NK-92 (cell line): Measurements from ENCODE around the gene TMEM186.
"Not testable (repeated sequence)": the region's sequence is repeated elsewhere in the genome, so short reads cannot be mapped to it uniquely, and the experiment has no call there.

ENCODE experiments used
- DNase-seq: peaks from one replicate; lab custom pipeline; 2025; ENCODE audit not compliant: unreplicated experiment; lab: John Stamatoyannopoulos, UW

The TMEM186 gene, protein sequence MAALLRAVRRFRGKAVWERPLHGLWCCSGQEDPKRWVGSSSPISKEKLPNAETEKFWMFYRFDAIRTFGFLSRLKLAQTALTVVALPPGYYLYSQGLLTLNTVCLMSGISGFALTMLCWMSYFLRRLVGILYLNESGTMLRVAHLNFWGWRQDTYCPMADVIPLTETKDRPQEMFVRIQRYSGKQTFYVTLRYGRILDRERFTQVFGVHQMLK

DNA sequence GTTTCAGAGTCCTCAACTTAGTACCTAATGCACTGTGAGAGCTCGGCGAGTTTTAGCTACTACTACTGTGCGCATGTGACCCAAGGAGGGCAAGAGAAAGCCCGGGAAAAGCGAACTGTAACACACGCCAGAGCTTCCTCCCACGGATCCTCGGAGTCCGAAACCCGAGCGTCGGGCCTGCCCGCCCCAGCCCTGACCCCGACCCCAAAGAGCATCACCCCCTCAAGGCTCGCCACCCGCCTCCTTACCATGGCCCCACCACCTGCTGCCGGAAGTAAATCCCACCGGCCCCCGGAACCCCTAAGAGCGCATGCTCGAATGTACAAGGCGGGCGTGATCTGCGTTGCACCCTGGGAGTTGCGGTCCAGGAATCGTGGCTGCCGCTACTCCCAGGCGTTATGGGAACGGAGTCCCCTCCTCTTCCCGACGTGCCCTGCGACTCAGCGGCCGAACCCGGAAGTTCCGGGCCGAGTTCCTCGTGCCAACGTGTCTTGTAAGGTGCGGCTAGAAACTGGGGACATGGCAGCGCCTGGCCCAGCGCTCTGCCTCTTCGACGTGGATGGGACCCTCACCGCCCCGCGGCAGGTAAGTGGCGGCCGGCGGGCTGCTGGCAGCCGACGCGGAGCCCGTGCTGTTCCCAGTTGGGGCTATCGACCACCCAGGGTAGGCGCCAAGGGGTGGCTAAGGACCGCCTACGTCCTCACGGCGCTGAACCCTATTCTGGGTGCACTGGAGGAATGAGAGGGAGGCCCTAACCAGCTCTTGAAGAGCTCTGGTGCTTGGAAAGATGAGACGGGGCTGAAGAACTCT is at the start of gene TMEM186, which contains the start of gene PMM2:
TMEM186 (minus strand) TSS at position 276 of the 810 bp plus-strand sequence; CDS start at position 251, 25 bp downstream.
PMM2 (plus strand) TSS at position 476 of the 810 bp plus-strand sequence; CDS start at position 520, 44 bp downstream.
- peak; percentile 85 for DNase-seq

DNA sequence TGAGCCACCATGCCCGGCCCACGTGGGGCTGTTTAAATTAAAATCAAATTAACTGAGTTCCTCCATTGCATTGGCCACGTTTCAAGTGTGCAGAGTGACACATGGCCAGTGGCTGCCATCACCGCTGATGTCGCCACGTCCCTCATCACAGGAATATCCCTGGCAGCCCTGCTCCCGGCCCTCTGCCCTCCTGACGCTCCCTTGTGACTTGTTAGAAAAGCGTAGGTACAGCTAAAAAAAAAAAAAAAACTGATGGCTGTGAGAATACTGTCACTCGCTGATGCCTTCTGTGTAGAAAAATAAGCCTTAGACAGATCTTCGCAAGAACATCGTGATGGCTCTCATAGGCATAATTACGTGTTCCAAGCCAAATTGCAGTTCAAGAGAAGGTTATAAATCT is 49.7 kb upstream of the TMEM186 start:
- DNase-seq, result no peak

DNA sequence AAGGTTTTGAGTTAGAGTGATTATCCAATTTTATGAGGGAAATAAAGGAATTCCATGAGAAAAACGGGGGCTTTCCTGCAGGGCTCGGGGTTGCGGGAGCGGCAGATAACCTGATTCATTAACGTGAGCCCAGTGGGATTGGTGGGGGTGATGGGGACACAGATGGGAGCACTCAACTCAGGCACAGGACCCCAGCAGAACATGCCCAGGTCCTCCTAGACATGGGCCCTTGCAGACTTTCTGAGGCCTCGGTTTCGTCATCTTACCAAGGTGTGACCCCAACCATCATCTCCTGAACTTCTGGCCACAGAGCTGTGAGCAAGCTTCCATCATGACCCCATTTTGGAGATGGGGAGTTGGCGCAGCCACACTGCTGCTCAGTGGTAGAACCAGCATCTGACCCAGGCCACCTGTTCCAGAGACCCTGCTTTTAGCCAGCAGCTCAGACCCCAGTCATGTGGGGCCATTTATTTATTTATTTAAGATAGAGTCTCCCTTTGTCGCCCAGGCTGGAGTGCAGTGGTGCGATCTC is 49.0 kb upstream of the TMEM186 start:
- no peak for DNase-seq

DNA sequence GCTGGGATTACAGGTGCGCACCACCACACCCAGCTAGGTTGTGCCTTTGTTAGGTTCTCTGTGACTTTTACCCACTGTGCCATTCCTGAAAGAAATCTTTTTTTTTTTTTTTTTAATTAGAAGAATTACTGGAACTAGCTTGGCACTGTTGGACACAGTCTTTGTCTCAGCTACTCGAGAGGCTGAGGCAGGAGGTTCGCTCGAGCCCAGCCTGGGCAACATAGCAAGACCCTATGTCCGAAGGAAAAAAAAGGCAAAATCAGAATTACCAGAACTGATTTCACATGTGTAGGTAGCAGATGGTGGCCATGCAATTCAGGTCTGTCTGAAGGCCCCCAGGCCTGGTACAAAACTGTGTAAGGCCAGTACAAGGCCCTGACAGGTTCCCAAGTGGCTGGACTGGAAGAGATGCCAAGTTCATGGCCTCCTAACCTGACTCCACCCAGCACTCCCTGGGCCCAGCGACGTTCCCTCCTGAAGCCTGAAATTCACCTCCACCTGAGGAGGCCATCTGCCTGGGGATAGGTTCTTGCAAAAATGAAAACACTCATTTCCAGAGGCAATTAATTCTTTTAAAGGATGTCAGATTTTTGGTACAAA is 48.4 kb upstream of the TMEM186 start:
- DNase-seq, result no peak

DNA sequence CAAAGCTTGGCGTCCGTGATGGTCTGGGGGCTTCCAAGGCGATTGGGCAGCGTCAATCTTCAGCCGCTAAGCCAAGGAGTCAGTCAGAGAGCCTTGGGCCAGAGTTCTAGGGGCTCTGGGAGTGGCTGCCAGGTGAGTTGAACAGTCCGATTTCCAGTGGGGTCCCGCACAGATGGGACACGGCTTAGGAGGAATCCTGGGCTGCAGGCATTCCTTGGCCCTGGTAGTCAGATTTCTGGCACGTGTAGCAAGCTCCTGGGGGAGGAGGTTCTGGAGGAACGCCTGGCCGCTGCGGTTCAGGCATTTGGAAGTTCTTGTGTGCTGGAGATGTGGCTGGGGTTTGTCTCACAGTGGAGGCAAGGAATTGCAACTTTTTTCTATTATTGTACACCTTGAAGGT is 45.9 kb upstream of the TMEM186 start:
- DNase-seq, result not testable (repeated sequence)

DNA sequence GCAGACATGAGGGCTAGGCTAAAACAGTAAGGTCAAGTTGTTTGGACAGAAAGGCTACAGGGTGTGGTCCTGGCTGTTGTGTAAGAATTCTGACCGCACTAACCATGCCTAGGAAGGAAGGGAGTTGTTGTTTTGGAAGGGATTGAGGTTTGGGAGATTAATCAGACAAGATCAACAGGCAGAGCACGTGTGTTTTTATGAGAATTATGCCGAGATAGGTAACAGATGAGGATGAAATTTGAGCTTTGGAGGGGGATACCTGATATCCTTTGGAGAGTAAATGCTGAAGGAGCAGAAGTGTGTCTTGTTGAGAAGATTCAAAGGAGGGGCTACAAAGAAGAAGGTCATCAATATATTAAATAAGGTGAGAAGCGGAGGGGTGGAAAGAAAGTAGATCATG is 44.6 kb upstream of the TMEM186 start:
- not testable (repeated sequence) for DNase-seq

DNA sequence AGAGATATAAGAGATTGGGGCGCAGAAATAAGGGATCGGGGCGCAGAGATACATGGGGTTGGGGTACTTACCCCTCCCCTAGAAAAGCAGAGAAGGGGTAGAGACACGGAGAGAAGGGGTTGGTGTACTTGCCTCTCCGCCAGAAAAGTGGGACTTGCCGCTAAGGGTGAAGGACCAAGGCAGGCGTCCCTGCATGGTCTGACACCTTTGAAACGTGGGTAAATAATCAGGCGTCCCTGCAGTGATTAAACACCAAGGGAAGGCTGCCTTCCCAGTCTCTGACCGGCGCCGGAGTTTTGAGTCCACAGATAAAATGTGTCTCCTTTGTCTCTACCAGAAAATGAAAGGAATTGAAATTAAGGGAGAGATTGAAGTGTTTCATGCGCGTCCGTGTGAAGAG is 40.2 kb upstream of the TMEM186 start:
- not testable (repeated sequence) for DNase-seq

DNA sequence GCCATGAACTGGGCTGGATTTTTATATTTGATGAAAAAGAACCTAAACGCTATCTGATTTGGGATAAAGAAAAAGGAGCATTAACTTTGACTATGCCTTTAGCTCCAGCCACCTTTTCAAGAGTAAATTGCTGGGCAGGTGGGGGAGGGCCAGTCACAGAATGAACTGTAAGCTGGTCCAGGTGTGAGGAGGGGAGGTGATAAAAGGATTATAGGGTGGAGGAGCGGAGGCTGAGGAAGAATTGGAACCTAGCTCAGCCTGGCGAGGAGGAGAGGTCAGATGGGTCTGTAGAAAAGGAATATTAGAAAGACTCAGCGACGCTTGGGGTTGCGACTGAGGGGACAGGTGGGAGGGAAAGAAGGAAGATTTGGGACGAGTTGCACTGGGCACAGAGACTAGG is 39.4 kb upstream of the TMEM186 start:
- not testable (repeated sequence) for DNase-seq

DNA sequence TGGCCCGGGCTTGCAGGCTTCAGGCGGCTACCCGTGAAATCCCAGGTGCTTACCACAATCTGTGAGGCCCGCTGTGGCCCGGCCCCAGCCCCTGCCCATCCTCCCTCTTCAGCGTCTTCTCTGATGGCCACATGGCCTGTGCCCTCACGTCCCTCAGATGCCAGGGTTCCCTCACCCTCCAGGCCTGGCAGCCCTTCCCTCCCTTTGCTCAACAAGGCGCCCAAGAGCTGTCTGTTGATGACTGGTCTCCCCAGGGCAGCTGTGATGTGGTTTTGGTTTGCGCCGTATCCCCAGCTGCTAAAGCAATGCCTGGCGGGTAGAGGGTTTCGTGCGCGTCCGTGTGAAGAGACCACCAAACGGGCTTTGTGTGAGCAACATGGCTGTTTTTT is 35.3 kb upstream of the TMEM186 start:
- no peak for DNase-seq

DNA sequence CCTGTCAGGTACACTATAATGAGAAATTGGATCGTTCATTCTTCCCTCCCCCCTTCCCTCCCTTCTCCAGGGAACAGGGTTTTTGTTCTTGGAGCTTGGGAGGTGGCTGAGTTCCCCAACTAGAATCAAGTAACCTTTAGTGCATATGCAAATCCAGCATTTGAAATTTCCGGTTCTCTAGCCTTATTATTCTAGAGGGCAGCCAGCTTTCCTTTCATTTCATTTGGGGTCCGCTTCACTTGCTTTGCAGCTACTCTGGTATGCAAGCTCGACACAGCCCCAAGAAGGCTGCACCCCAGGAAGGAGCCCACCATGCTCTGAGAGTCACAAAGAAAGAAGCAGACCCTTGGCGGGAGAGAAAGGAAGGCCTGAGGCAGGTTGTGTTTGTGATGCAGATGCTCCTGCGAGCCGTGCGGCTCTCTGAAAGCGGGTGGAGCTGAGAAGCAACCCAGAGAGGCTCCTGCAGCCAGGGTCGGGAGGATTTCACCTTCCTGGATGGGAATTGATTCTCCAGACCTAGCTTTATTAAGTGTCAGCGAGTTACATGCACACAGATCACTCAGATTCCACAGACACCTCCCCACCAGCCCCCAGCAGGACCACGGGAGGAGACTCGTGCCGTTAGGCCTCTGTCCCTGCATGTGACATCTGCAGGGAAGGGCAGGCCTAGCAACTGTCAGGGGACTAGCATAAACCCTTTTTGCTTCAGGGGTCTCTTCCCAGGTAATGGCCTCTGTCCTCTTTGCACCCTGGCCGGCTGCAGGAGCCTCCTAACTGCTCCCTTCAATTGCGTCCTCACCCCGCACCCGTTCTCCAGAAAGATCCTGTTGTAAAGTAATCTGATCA is 34.7 kb upstream of the TMEM186 start:
- DNase-seq, result no peak

DNA sequence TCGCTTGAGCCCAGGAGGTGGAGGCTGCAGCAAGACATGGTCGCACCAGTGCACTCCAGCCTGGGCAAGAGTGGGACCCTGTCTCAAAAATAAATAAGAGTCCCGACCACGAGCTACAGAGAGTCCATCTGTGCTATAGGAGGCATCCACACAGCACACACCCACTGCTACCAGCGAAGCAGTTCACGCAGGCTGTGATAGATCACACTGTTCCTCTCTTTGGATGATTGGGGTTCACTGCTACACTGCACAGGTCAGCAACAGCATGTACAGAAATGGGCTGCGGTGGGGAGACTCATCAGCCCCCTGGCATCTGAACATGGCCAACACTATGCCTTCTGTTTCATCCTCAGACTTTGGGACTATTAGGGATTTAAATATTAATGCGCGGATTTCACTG is 34.0 kb upstream of the TMEM186 start:
- DNase-seq, result no peak

DNA sequence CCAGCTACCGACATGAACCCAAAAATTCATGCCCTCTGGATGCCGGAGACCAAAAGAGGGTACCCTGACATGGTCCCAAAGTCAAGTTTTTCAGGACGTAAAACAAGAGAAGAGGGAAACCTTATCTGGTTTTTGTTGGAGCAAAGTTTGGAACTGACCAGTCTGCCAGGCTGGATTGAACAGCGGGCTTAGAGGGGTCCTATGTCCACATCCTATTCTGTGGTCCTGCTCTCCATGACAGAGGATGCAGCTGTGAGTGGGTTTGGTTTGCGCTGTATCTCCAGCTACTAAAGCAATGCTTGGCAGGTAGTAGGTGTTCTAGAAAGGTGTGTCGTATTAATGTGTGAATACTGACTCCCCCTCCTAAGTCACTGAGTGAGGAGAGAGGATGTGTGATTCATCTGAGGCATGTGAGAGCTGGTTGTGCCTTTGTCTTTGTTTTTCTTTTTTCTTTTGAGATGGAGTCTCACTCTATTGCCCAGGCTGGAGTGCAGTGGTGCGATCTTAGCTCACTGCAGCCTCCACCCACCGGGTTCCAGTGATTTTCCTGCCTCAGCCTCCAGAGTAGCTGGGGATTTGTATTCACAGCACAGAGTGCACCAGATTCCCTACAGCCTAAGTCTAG is 31.2 kb upstream of the TMEM186 start:
- no peak for DNase-seq

DNA sequence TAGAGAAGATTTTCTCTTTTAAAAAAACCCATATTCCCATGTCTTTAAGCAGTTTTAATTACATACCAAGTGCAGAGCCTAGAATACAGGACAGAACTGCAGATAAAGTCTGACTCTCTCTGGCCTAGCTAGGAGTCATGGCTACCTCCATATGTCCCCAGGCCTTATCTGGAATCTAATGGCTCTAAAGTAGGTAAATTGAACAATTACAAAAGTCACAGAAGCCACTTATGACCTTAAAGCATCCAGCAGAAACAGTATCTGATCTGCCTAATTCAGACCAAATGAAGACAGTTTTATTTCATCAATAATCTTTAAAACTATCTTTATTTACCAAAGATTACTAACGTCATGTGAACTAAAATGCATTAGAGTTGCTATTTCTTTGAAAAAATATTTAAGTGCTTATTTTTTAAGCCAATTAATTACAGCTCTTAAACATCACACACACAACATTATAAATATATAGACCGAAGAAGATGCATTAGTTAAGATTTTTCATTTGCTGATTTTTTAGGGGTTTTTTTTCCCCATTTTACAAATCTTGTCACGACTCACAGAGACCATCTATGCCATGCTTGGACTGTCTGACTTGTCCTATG is 28.9 kb upstream of the TMEM186 start:
- no peak for DNase-seq

DNA sequence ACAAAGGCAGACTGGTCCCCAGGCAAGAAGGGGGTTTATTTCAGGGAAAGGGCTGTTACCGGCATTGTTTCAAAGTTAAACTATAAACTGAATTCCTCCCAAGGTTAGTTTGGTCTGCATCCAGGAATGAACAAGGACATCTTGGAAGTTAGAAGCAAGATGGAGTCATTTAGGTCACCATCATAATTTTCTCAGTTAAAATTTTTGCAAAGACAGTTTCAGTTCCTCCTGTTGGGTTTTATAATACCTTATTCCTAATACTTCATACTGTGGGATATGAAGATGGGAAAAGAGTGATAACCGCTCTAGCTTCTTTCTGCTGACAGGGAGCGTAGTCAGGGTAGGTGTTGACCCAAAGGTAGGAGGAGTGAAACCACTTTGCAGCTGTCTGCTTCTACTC is 25.0 kb upstream of the TMEM186 start:
- DNase-seq, result no peak

DNA sequence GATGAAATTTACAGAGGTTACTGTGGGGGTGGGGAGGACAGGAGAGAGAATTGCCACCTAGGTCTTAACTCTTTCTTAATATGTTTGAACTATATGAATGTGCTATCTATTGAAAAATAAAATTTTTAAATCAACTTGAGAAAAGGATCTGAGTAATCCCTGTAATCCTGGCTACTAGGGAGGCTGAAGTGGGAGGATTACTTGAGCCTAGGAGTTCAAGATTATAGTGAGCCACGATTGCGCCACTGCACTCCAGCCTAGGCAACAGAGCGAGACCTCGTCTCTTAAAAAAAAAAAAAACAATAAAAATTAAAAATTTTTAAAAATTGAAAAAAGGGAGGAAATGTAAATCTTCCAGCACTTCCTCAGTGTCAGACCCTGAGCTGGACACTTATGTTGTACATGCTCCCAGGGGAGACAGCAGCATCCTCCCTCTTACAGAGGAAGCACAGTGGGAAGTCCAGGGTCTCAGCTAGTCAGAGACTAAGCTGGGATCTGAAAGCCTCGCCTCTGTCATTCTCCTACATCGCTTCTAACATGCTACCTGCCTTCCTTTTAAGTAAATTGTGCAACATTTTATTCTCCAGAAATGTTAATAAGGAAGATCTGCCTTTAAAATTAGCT is 22.1 kb upstream of the TMEM186 start:
- DNase-seq, result no peak

DNA sequence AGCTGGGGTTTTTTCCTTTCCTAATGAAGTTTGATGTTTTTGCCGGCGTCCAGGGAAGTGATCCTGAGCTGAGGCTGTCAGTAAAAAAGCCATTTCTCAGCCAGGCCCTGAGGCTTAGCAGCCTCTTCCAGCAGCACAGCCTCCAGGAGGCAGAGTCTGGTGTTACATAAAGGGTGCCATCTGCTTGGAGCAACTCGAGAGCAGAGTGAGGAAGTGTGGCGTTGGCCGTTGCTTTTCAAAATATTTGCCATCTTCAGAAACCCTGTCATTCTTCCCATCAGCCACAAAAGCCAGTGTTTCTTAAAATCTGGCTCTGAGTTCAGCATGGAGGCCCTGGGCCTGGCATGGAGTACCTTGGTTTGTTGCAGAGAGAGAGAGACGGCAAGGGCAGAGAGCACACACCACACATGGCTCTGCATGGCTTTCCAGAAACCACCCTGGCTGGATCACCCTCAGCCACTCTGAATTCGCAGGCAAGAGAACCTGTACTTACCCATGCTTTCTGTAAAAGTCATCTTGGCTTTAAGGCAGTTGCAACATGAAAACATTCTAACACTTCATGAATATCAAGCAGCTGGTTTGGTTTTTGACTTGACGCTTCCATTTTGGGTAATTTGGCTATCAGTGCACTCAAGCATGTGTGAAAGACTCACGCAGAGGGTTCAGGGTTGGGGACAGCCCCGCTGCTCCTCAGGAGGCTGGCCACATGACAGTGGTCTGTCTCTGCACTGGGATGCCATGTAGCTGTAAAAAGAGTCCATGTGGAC is 21.2 kb upstream of the TMEM186 start:
- DNase-seq, result no peak

DNA sequence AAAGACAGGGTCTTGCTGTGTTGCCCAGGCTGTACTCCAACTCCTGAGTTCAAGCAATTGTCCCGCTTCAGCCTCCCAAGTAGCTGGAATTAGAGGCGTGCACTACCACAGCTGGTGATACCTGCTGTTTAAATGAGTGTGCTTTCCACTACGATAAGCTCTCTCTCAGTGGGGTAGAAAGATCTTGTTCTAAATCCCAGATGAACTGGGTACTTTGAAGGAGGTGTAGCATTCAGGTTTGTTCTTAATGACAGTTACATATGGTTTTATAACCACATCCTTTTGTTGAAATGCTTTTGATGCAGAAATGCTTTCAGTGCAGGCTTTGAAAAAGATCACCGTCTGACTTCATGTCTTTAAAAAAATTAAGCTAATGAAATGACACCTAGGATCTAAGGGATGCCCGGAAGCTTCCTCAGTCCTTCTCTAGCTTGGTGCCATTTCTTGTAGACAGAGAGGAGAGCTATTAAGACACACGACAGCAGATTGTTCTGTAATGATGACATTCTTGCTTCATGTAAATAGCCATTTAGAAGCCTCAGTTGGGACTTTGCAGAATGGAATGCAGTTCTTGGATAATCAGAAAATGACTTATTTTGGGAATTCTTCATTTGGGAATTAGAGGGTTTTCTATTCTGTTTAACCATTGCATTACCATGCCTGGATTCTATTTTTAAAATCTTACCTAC is 19.7 kb upstream of the TMEM186 start:
- DNase-seq, result no peak

DNA sequence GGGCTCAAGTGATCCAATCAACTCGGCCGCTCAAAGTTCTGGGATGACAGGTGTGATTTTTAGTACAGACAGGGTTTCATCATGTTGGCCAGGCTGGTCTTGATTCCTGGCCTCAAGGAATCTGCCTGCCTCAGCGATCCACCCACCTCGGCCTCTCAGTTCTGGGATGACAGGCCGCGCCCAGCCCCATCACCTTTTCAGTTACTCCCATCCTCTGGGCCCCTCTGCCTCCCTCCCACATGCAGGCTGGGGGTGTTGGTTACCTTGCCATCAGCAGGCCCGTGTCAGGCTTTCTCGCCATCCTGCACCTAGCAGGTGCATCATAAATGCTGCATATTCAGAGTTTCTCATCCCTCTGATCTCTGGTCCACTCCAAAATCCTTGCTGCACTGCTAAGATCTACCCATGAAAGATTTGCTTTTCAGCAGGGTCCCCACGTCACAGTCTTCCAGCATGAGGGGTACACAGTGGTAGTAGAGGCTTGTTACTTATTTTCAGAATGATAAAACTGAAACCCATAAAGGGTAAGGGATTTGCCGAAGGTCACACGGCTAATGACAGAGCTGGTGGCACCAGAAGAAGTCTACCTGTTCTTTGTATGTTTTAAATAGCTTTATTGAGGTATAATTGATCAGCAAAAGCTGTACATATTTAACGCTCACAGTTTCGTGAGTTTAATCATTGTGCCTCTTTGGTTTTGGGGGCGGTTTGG is 16.8 kb upstream of the TMEM186 start:
- DNase-seq, result no peak
